GM19452 (cell line): ENCODE results near the gene DOCK10.

ENCODE experiments used
- ATAC-seq: cut with Tn5 transposase; IDR thresholded peaks from one replicate; pipeline ENCODE4 v1.9.1; 2021; ENCODE audit not compliant: unreplicated experiment

DOCK10 gene

DNA sequence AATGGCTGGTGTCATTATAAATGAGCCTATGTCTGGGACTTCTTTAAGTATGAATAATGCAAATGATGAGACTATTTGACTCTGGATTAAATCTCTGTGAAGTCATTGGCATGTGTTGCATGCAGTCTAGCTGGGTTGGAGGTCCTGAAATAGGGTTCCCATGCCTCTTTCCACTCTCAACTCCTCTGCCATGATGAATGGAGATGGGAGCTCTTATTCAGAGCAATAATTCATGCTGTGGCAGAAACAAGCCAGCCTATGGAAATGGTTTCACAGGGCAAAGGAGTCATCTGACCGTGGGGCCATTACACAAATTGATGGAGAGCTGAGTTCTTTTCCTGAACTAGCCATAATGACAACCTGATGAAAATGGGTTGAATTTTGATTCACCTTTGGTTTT is 310.6 kb downstream of the DOCK10 start:
- no peak for ATAC-seq

DNA sequence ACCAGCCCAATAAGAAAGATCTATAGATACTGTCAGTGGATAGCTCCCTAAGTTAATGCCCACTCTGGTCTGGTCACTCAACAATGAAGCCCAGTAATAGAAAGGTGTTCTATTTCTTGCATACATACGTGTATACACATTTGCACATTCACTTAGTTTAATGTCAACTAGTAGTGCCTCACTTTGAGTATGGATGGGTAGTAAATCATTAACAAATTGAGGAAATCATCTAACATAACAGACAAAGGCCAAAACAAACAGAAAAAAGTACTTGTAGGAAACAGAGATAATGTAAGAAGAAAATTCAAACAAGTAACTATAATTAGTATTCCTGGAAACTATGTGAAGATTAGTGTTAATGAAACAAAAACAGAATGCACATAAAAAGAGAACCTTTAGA is 312.8 kb downstream of the DOCK10 start:
- ATAC-seq = no peak

DNA sequence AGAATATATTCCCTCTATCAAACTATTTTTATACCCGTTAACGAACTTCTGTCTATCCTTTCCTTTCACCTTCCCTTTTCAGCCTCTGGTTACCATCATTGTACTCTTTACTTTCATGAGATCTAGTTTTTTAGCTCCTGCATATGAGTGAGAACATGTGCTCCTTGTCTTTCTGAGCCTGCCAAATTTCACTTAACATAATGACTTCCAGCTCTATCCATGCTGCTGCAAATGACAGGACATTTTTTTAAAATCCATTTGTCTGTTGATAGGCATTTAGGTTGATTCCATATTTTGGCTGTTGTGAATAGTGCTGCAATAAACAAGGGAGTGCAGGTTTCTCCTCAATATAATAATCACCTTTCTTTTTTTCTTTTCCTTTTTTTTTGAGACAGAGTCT is 317.9 kb downstream of the DOCK10 start:
- no peak for ATAC-seq

DNA sequence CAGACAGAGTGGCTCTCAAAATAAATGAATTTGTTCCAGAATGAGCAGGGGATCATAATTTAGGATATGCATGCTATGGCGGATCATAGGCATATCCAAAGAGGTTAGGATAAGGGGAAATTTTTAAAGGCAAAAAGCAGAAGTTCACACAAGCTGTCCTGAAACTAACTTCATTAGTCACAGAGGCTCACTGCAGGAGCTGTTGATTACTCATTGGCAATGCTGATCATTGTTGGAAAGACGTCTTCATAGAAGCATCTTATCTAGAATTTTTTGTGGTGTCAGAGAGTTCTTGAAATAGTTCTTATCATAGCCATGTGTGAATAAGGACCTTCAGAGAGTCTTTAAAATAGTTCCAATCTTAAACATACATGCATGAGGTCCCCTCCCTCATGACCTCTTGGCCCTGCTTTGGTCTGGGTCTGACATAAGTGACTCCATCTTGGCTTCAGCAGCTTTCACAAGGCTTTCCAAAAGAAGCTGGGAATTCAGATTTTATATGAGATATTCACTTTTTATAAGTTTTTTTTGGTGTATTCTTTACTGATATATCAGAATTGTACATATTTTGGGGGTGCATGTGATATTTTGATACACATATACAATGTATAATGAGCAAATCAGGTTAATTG is 318.6 kb downstream of the DOCK10 start:
- no peak for ATAC-seq

DNA sequence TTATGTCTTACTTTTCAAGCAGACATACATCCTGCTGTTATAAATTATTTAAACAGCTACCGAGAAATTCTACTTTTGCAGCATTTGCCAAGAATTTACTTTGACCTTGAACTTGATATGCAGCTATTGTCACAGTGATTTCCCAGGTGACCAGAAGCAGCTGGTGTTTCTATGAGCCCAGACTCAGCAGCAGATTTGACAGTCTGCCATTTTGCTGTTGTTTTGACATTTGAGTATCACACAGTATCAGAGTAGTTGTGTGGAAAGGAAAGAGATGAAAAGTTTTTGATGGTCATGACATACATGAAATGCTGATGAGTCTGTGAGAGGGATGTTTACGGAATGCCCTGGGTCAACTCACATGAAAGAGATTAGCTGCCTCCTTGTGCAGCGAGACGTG is 319.5 kb downstream of the DOCK10 start:
- no peak for ATAC-seq

DNA sequence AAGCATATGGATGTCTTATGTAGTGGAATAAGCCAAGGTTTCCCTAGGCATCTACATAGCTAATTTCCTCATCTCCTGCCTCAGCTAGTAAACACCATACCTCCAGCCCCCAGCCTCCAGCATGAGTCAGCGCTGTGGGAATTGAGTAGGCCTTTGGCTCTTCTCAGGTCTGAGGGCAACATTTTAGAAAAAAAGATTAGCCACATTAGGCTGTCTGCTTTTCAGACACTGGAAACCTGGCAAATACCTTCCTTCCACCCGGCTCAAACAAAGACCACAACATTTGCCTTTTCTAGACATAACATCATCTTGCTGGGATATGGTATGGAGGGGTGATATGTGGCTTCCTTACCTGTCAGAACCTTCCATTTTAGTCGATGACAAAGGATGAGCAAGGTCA is 320.0 kb downstream of the DOCK10 start:
- ATAC-seq = no peak

DNA sequence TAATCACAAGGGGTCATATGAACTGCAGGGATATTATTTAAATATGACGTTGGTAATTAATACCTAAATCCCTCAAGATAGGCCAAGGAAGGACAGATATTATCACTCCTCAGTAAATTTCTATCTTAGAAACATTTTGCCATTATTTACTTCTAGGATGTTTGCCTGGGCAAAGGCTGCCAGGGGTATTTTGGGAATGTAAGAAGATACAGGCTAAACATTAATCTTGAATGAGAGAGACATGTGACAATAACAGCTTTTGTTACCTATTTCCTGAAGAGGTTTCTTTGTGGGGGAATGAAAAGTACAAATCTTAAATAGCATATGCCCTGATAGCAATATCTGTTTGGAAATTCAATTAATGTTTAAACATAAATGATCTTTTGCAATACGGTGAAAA is 325.3 kb downstream of the DOCK10 start:
- ATAC-seq = no peak

DNA sequence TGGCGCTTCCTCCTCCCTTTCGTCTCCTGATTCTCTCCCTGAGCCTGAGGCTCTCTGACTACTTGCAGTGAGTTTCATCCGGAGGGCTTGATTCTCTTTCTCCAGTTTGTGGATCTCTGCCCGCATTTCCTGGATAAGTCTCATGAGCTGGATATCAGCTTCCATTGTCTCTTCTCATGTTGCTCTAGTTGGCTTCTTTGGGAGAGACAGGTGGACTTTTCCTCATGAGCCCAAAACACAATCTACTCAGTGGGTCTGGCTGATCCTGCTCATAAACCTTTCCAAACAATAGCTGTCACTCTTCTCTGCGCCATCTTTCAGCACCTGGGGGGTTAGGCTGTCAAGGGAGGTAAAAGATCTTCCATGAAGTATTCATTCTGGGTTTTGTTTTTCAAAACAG is 326.1 kb downstream of the DOCK10 start, which contains the start of gene CCDC195:
Gene CCDC195, minus strand, starts transcription at position 165 of the 400 bp plus-strand sequence. Its CDS starts 0 bp downstream, at position 165.
- no peak for ATAC-seq
